WI38 (cell line): ENCODE data around the gene TNFAIP8L1.

Experiments used
- H3K4me3 ChIP-seq: 2 replicates; pipeline ENCODE4 v1.5.1; 2011; ENCODE audit warnings: low read depth, mild to moderate bottlenecking, control low read depth, low read length
- TF ChIP-seq, protein P1 (sequence below): IDR thresholded peaks from 2 replicates; pipeline ENCODE4 v1.5.1; 2012; ENCODE audit warnings: low read depth, mild to moderate bottlenecking, control low read depth, low read length

Gene TNFAIP8L1

DNA sequence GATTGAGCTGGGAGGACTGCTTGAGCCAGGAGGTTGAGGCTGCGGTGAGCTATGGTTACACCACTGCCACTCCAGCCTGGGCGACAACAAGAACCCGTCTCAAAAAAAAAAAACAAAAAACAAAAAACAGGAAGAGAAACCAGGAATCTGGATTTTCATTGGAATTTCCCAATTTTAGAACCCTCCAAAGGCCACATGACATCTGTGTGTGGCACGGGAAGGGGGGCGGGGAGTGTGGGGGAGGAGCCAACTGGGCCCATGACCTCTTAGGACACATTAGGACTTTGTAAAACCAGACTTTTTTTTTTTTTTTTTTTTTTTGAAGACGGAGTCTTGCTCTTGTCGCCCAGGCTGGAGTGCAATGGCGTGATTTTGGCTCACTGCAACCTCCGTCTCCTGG, 52.1 kb downstream of the TNFAIP8L1 start:
- TF ChIP-seq, protein P1, sequence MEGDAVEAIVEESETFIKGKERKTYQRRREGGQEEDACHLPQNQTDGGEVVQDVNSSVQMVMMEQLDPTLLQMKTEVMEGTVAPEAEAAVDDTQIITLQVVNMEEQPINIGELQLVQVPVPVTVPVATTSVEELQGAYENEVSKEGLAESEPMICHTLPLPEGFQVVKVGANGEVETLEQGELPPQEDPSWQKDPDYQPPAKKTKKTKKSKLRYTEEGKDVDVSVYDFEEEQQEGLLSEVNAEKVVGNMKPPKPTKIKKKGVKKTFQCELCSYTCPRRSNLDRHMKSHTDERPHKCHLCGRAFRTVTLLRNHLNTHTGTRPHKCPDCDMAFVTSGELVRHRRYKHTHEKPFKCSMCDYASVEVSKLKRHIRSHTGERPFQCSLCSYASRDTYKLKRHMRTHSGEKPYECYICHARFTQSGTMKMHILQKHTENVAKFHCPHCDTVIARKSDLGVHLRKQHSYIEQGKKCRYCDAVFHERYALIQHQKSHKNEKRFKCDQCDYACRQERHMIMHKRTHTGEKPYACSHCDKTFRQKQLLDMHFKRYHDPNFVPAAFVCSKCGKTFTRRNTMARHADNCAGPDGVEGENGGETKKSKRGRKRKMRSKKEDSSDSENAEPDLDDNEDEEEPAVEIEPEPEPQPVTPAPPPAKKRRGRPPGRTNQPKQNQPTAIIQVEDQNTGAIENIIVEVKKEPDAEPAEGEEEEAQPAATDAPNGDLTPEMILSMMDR = no peak
- no peak overlapping the region for H3K4me3 ChIP-seq

DNA sequence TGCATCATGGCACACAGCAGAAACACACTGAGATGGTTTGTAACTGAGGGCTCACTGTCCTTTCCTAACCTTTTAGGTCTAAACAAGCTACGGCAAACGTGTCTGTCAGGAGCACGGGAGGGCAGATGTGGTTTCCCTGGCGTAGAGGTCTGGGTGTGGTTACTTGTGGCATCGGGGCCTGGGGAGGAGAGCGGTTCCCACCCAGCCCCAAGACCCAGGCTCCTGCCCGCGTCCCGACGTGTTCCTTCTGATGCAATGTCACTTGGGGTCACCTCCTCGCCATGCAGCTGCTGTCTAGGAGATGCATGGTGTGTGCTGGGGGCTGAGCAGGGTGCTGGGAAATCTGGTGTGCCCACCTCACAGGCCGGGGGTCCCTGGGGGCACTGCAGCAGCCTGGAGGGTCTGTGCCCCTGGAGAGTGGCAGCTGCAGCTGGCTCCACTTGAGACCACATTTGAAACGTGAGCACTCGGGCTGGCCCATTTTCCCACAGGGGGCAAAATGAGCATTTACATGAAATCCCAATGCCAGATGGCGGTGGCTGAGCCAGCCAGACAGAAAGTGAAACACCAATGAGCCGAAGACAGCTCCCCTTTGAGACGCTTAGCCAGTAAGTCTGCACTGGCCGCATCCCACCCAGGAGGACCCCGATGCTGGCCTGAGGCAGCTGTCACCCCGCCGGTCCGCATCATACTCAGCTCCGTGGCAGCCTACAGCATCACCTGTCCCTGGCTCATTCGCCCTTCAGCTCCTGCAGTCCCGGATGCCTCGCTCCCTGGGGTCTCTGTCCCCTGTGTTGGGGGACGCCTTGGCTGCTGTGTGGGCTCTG, 53.1 kb downstream of the TNFAIP8L1 start:
- H3K4me3 ChIP-seq = no peak overlapping the region
- TF ChIP-seq, protein P1 = no peak

DNA sequence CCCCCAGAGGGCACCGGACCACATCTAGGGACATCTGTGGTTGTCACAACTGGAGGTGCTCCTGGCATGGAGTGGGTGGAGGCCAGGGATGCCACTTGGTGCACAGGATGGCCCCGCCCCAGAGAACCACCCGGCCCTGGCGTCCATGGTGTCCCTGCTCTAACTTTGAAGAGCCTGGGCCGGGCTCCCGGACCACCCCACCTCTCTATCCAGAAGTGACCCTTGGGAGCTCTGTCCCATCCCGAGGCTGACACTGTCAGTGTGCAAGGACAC, 53.7 kb downstream of the TNFAIP8L1 start:
- no peak overlapping the region for H3K4me3 ChIP-seq
- TF ChIP-seq, protein P1 = no peak

DNA sequence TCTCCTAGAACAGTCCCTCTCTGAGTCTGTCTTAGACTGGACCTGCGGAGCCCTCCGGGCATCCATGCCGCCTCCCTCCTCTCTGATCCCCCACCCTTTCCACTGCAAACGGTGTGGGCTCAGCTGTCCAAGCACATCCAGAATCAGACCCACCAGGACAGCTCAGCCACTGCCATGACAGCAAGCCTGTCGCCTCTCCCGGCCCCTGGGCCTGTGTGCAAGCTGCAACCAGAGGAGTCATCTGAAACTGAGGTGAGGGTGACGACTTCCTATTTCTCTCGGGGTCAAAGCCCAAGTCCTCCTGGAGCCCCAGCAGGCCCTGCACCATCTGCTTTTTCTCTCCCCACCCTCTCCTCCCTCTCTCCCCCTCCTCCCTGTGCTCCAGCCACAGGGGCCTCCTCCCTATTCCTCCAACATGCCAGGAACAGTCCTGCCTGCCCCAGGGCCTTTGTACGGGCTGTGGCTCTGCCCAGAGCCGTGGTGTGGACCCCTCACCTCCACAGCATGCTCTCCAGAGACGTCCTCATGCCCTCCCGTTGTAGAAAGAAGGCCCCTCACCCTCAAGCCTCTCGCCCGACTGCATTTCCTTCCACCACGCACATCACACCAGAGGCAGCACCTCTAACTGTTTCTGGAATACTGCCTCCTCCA, 54.3 kb downstream of the TNFAIP8L1 start:
- H3K4me3 ChIP-seq = no peak overlapping the region
- TF ChIP-seq, protein P1 = no peak

DNA sequence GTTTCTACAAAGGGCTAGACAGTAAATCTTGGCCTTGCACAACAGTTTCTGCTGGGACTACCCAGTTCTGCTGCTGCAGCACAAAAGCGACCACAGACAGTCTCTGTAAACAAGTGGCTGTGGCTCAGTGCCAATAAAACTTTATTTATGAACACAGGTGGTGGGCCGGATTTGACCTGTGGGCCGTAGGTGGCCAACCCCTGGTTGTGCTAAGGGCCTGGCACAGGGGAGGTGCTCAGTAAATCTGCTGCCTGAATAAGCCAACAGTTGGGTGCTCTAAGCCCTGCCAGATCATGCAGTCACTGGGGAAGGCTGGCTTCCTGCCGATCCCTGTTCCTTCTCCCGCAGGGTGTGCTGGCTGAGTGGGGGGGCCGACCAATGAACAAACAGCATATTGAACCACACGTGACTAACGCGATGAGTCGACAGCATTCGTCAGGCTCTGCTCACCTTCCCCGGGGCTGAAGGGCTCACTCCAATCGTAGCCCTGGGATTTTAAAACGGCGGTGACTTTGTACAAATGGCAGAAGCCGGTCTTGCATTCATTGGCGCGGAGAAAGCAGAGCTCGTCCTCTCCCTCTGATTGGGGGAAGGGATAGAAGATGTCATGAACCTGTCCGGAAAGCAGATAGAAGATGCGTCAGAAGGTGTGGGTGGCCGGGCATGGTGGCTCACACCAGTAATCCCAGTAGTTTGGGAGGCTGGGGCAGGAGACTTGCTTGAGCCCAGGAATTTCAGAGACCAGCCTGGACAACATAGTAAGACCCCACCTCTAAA, 55.1 kb downstream of the TNFAIP8L1 start:
- no peak overlapping the region for H3K4me3 ChIP-seq

DNA sequence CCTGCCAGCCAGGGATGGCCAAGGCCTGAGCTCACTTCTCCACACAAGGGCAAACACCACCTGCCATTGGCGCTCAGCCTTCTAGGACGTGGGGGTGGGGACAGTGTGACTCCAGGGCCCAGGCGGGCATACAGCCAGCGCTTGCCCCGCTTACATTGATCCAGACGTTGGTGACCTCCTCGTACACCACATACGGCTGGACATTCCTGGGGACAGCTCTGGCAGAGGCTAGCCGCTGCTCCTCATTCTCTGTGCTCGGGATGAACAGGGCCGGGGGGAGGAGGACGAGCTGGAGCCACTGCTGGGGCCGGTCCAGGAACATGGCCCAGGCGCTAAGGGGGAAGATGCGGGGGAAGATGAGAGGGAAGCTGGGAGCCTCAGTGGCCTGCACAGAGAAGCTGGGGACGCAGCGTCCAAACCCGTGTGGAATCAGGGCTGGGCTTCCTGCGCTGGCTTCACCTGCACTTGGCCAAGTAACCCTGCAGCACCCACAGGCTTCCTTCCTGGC, 56.0 kb downstream of the TNFAIP8L1 start:
- no peak overlapping the region for H3K4me3 ChIP-seq
- TF ChIP-seq, protein P1 = no peak

More for the DNA sequence above, 55.1 kb downstream of the TNFAIP8L1 start:
- TF ChIP-seq, protein P1 = no peak
